GM13976 (cell line): ENCODE data around the gene HOXA4.

Experiments used
- DNase-seq: peaks from one replicate; pipeline ENCODE4 v3.0.0; 2012; ENCODE audit warnings: low spot score
- CTCF ChIP-seq: IDR thresholded peaks from 2 replicates; pipeline ENCODE4 v1.5.1; 2012; ENCODE audit warnings: borderline replicate concordance, mild to moderate bottlenecking; ENCODE audit not compliant: insufficient read depth; ENCODE audit errors: extremely low read depth, missing control alignments, control extremely low read depth
- in situ Hi-C: fragments of 300-500 bp; cut with MboI; formaldehyde crosslinking; loops from one replicate; pipeline ENCODE4 v1.12.0; 2022; ENCODE audit warnings: low sequenced_read_pairs, mixed read lengths, inconsistent platforms; ENCODE audit not compliant: unreplicated experiment

Gene HOXA4

GRCh38 chr7:27172315-27172774, 41.8 kb upstream of the HOXA4 start:
- no peak for DNase-seq
- no peak for TF ChIP-seq CTCF
- in situ Hi-C loops = loop anchor here (25.0 kb wide), 1 partner anchor 660 kb away; no protein-coding TSS in a partner anchor

- in situ Hi-C loops = loop anchor here (25.0 kb wide), 1 partner anchor 659 kb away; no protein-coding TSS in a partner anchor
- DNase-seq = no peak
- no peak for TF ChIP-seq CTCF
These were observed 41.2 kb upstream of the HOXA4 start for GRCh38 chr7:27171637-27172314.

- no peak for TF ChIP-seq CTCF
- in situ Hi-C loops = loop anchor here (25.0 kb wide), 1 partner anchor 659 kb away; no protein-coding TSS in a partner anchor
These were observed 40.7 kb upstream of the HOXA4 start for GRCh38 chr7:27171325-27171636.

GRCh38 chr7:27170426-27171324, 40.1 kb upstream of the HOXA4 start:
- no peak for TF ChIP-seq CTCF
- no peak for DNase-seq
- in situ Hi-C loops = loop anchor here (25.0 kb wide), 1 partner anchor 658 kb away; no protein-coding TSS in a partner anchor

More at GRCh38 chr7:27171325-27171636, 40.7 kb upstream of the HOXA4 start:
- DNase-seq = no peak

GRCh38 chr7:27169658-27170425, 39.3 kb upstream of the HOXA4 start:
- in situ Hi-C loops = loop anchor here (10.0 to 25.0 kb wide), 2 partner anchors 658 to 1305 kb away; no protein-coding TSS in a partner anchor

More at GRCh38 chr7:27169658-27170425, 39.3 kb upstream of the HOXA4 start:
- no peak for TF ChIP-seq CTCF
- DNase-seq = no peak
